Measurements from ENCODE around the gene LRP8. TPM values are rescaled to one million over a fixed set of nuclear protein-coding genes. Genes with fewer than 3 reads are reported as not detected.

Gene LRP8
- total and polyA plus RNA-seq, 2 of the 13 experiments (the other 11 are each of a cell fraction or from before 2014, with no cell fraction given): 17.3 to 17.4 TPM

DNA sequence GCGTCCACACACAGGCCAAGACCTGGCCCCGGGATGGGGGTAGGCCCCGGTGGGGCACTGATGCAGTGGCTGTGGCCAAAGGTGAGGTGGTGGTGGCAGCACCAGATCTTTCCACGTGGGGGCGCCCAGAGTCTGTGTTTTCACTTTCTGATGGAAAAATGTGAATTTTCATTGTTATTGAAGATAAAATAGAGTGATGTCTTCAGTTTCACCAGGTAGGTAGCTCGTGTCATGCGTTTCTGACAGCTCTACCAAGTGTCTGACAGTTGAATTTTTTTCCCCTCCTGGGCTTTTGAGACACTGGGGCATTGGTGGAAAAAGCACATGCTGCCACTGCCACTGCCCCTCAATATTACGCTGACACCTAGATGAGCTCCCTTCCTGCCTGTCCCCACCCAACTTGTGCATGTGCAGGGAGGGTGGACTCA is 49.6 kb downstream of the LRP8 start:
- no peaks in the 10 kb centered on the region for H3K4me1 ChIP-seq (ENCODE audit: insufficient read depth, low read length)
- no peaks in the 10 kb centered on the region for H4K20me1 ChIP-seq (ENCODE audit: insufficient read depth, low read length)
- H3K9me3 ChIP-seq (ENCODE audit: low read length): no peaks in the 10 kb centered on the region
- FAIRE-seq (no peak), DNase-seq (ENCODE audit: low spot score) (peak; percentile 4), ATAC-seq (peak; percentile 79)
- H3K9ac ChIP-seq (ENCODE audit: insufficient read depth, low read depth, low read length): no peak overlapping the region
- no TSS peak for BruUV-seq (replicated peaks)
- no peak overlapping the region for H2AFZ ChIP-seq (ENCODE audit: low read length)
- no peaks in the 10 kb centered on the region for H3K79me2 ChIP-seq (ENCODE audit: insufficient read depth, low read length)
- H3K27me3 ChIP-seq (ENCODE audit: control insufficient read depth in 1 of 2, insufficient read depth in 2 of 2, low read length in 2 of 2): no peaks in the 10 kb centered on the region
- H3K4me2 ChIP-seq (ENCODE audit: low read depth, low read length): no peak overlapping the region
- H3K36me3 ChIP-seq (replicated peaks in 1 of 2; ENCODE audit: control insufficient read depth in 1 of 2, insufficient read depth in 2 of 2, low read length in 2 of 2): peaks cover 4 to 30% of the 10 kb centered on the region in 2 experiments
- intact Hi-C loops (cut with micrococcal nuclease; ENCODE audit: unreplicated experiment) (loop anchor here (1.0 kb wide), 1 partner anchor 115 kb away; no protein-coding TSS in a partner anchor), in situ Hi-C loops (cut with HindIII; ENCODE audit: extremely low pct_ligation_motif_present, low pct_unique_long_range_greater_than_20kb) (loop anchor here (5.0 kb wide), 1 partner anchor 114 kb away; no protein-coding TSS in a partner anchor)
- 21% methylated on average over 8 of the region's 8 CpGs for WGBS (ENCODE audit: low lambda C conversion rate)
- H3K27ac ChIP-seq (ENCODE audit: extremely low read length, insufficient read depth, low read length): no peak overlapping the region
- ChIA-PET POLR2A (no interaction called here), CTCF (ENCODE audit: low intra/inter-chr PET ratio, low total read pairs) (interaction anchor here (0.6 to 2.8 kb wide), 4 partner anchors 43 to 115 kb away, joined by 3 to 47 read pairs (median 4); no protein-coding TSS in a partner anchor)
- no peak overlapping the region for H3K4me3 ChIP-seq (replicated peaks in 1 of 3; ENCODE audit: insufficient read depth in 1 of 3, low read depth in 2 of 3, low read length in 3 of 3)
- TF ChIP-seq IRF2 (CRISPR knock-in tag; IDR thresholded peaks at IDR 0.05) (no peak), ZNF10 (CRISPR knock-in tag; IDR thresholded peaks at IDR 0.05; ENCODE audit: borderline replicate concordance, low read depth) (no peak), PCBP2 (optimal IDR thresholded peaks at IDR 0.05; ENCODE audit: low read depth, low read length, poor library complexity, severe bottlenecking) (no peak), ZNF234 (CRISPR knock-in tag; conservative IDR thresholded peaks at IDR 0.05) (no peak), SP1 (IDR thresholded peaks at IDR 0.05) (no peak), SP1 (CRISPR knock-in tag; IDR thresholded peaks at IDR 0.05) (no peak), ZNF619 (CRISPR knock-in tag; IDR thresholded peaks at IDR 0.05) (no peak), THAP11 (CRISPR knock-in tag; IDR thresholded peaks at IDR 0.05) (no peak), ZNF124 (CRISPR knock-in tag; IDR thresholded peaks at IDR 0.05) (no peak), SMC3 (IDR thresholded peaks at IDR 0.05; ENCODE audit: low read length) (peak; percentile 91), ZNF569 (CRISPR knock-in tag; IDR thresholded peaks at IDR 0.05; ENCODE audit: borderline replicate concordance) (no peak), ZNF607 (CRISPR knock-in tag; IDR thresholded peaks at IDR 0.05; ENCODE audit: borderline replicate concordance) (no peak), NONO (IDR thresholded peaks at IDR 0.05) (no peak), NONO (CRISPR knock-in tag; conservative IDR thresholded peaks at IDR 0.05) (no peak), XBP1 (CRISPR knock-in tag; IDR thresholded peaks at IDR 0.05) (no peak), ZFP62 (CRISPR knock-in tag; IDR thresholded peaks at IDR 0.05) (no peak), MBD4 (IDR thresholded peaks at IDR 0.05; ENCODE audit: borderline replicate concordance, low read length) (no peak)
- TF ChIP-seq, protein P1, sequence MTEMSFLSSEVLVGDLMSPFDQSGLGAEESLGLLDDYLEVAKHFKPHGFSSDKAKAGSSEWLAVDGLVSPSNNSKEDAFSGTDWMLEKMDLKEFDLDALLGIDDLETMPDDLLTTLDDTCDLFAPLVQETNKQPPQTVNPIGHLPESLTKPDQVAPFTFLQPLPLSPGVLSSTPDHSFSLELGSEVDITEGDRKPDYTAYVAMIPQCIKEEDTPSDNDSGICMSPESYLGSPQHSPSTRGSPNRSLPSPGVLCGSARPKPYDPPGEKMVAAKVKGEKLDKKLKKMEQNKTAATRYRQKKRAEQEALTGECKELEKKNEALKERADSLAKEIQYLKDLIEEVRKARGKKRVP (CRISPR knock-in tag; IDR thresholded peaks at IDR 0.05): no peak
- TF ChIP-seq, protein P2, sequence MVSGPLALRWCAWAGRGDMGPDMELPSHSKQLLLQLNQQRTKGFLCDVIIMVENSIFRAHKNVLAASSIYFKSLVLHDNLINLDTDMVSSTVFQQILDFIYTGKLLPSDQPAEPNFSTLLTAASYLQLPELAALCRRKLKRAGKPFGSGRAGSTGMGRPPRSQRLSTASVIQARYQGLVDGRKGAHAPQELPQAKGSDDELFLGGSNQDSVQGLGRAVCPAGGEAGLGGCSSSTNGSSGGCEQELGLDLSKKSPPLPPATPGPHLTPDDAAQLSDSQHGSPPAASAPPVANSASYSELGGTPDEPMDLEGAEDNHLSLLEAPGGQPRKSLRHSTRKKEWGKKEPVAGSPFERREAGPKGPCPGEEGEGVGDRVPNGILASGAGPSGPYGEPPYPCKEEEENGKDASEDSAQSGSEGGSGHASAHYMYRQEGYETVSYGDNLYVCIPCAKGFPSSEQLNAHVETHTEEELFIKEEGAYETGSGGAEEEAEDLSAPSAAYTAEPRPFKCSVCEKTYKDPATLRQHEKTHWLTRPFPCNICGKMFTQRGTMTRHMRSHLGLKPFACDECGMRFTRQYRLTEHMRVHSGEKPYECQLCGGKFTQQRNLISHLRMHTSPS (CRISPR knock-in tag; IDR thresholded peaks at IDR 0.05; ENCODE audit: low read depth): no peak
- TF ChIP-seq, protein P3, sequence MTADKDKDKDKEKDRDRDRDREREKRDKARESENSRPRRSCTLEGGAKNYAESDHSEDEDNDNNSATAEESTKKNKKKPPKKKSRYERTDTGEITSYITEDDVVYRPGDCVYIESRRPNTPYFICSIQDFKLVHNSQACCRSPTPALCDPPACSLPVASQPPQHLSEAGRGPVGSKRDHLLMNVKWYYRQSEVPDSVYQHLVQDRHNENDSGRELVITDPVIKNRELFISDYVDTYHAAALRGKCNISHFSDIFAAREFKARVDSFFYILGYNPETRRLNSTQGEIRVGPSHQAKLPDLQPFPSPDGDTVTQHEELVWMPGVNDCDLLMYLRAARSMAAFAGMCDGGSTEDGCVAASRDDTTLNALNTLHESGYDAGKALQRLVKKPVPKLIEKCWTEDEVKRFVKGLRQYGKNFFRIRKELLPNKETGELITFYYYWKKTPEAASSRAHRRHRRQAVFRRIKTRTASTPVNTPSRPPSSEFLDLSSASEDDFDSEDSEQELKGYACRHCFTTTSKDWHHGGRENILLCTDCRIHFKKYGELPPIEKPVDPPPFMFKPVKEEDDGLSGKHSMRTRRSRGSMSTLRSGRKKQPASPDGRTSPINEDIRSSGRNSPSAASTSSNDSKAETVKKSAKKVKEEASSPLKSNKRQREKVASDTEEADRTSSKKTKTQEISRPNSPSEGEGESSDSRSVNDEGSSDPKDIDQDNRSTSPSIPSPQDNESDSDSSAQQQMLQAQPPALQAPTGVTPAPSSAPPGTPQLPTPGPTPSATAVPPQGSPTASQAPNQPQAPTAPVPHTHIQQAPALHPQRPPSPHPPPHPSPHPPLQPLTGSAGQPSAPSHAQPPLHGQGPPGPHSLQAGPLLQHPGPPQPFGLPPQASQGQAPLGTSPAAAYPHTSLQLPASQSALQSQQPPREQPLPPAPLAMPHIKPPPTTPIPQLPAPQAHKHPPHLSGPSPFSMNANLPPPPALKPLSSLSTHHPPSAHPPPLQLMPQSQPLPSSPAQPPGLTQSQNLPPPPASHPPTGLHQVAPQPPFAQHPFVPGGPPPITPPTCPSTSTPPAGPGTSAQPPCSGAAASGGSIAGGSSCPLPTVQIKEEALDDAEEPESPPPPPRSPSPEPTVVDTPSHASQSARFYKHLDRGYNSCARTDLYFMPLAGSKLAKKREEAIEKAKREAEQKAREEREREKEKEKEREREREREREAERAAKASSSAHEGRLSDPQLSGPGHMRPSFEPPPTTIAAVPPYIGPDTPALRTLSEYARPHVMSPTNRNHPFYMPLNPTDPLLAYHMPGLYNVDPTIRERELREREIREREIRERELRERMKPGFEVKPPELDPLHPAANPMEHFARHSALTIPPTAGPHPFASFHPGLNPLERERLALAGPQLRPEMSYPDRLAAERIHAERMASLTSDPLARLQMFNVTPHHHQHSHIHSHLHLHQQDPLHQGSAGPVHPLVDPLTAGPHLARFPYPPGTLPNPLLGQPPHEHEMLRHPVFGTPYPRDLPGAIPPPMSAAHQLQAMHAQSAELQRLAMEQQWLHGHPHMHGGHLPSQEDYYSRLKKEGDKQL (CRISPR knock-in tag; IDR thresholded peaks at IDR 0.05; ENCODE audit: low read depth): no peak
